ENCODE results near the gene ACKR4. TPM values are rescaled to one million over a fixed set of nuclear protein-coding genes. Genes with fewer than 3 reads are reported as not detected.

Gene ACKR4
- 0.13 TPM in 1 of 2 replicates, not detected in the other for total RNA-seq (2014; rRNA removed; shearing (Covaris generic))

GRCh38 chr3:132596816-132597433 is at the start of gene ACKR4:
Gene ACKR4 (plus strand): TSS chr3:132597270. CDS start chr3:132600398, 3,128 bp downstream.

Other genes with a start within 250 kb of the ACKR4 start
- gene DNAJC13, start 179.8 kb upstream of the ACKR4 start, total RNA-seq (2014; rRNA removed; shearing (Covaris generic)), result 24.0 and 28.0 TPM in 2 replicates
- gene ACAD11, start 62.5 kb downstream of the ACKR4 start, total RNA-seq (2014; rRNA removed; shearing (Covaris generic)), result 14.4 and 16.3 TPM in 2 replicates
- gene UBA5, start 63.1 kb downstream of the ACKR4 start, total RNA-seq (2014; rRNA removed; shearing (Covaris generic)), result 110 and 142 TPM in 2 replicates
- gene NPHP3, start 125.1 kb downstream of the ACKR4 start, total RNA-seq (2014; rRNA removed; shearing (Covaris generic)), result 18.7 and 31.2 TPM in 2 replicates

All from A375 (cell line).